ENCODE data around the gene TNFRSF12A. TPM values are rescaled to one million over a fixed set of nuclear protein-coding genes. Genes with fewer than 3 reads are reported as not detected.

The TNFRSF12A gene
- total and polyA plus RNA-seq, 2 of the 4 experiments (the other 2 are of a cell fraction), result 103 to 304 TPM

DNA sequence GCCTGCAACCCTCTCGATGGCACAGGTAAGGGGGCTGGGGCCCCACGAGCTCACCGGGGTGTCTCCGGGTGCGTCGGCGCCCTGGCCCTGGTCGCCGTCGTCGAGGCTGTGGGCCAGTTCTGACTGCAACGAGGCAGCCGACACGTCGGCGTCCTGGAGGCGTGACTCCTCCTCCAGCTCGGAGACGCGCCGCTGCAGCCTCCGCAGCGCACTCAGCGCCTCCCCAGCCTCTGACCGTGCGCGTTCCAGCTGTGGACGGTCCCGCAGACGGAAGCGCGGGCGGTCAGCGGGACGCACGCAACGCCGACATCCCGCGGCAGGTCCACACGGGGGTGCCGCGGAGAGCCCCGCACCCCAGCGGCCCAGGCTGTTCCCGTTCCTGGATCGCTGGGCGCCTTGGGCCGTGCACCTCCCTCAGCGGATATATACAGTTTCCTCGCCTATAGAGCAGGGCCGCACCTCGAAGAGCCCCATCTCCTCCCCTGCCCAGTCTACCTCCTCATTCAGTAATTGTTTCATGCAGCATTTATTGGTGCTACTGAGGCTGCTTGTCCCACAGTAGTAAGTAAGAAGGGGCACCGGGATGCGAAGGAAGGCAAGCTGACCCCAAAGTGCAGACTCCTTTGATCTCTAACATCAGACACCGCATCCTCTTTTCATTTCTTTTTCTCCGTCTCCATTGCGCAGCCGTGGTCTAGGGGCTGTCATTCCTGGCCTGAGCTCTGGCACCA is 9.5 kb downstream of the TNFRSF12A start:
- H3K9me1 ChIP-seq (ENCODE audit: insufficient read depth, low read length), result no peaks in the 10 kb centered on the region
- no peak overlapping the region for H3K18ac ChIP-seq (ENCODE audit: low read depth, low read length)
- CTCF ChIA-PET, result interaction anchor here (0.7 to 1.5 kb wide), 3 partner anchors 16 to 99 kb away, joined by 3 to 4 read pairs (median 3); no protein-coding TSS in a partner anchor
- no peak overlapping the region for H3K9ac ChIP-seq (ENCODE audit: low read depth, low read length)
- in situ Hi-C loops (cut with MboI; ENCODE audit: low sequenced_read_pairs) (no loop called here), intact Hi-C loops (cut with micrococcal nuclease) (no loop called here), dilution Hi-C loops (cut with HindIII; ENCODE audit: low sequenced_read_pairs, unreplicated experiment) (no loop called here)
- no TSS peak for BruUV-seq (replicated peaks)
- H2AK9ac ChIP-seq (replicated peaks; ENCODE audit: low read depth, low read length, poor library complexity), result peak overlapping the region; percentile 79
- H3K4me3 ChIP-seq (ENCODE audit: insufficient read depth, low read depth, low read length), result no peak overlapping the region
- peak overlapping the region; percentile 81 for H2AFZ ChIP-seq (replicated peaks; ENCODE audit: low read length, poor library complexity)
- no peak overlapping the region for H3K27ac ChIP-seq (ENCODE audit: insufficient read depth, low read length)
- H4K5ac ChIP-seq (ENCODE audit: low read depth, low read length), result no peak overlapping the region
- H4K8ac ChIP-seq (ENCODE audit: low read depth in 2 of 2, low read length in 2 of 2), result no peak overlapping the region; a peak in 1 of 4 replicates
- H3K4me2 ChIP-seq (ENCODE audit: low read depth, low read length), result no peak overlapping the region
- no peak overlapping the region for H3K56ac ChIP-seq (ENCODE audit: extremely low read depth, insufficient read depth, low read length)
- no peak for TF ChIP-seq MAZ (IDR thresholded peaks at IDR 0.05; ENCODE audit: borderline replicate concordance, low read depth, low read length)
- TF ChIP-seq RFX5 (IDR thresholded peaks at IDR 0.05; ENCODE audit: low read depth, low read length), result no peak
- TF ChIP-seq MAFK (IDR thresholded peaks at IDR 0.05; ENCODE audit: low read depth, low read length), result no peak
- TF ChIP-seq, protein P1, sequence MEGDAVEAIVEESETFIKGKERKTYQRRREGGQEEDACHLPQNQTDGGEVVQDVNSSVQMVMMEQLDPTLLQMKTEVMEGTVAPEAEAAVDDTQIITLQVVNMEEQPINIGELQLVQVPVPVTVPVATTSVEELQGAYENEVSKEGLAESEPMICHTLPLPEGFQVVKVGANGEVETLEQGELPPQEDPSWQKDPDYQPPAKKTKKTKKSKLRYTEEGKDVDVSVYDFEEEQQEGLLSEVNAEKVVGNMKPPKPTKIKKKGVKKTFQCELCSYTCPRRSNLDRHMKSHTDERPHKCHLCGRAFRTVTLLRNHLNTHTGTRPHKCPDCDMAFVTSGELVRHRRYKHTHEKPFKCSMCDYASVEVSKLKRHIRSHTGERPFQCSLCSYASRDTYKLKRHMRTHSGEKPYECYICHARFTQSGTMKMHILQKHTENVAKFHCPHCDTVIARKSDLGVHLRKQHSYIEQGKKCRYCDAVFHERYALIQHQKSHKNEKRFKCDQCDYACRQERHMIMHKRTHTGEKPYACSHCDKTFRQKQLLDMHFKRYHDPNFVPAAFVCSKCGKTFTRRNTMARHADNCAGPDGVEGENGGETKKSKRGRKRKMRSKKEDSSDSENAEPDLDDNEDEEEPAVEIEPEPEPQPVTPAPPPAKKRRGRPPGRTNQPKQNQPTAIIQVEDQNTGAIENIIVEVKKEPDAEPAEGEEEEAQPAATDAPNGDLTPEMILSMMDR (conservative IDR thresholded peaks at IDR 0.05; ENCODE audit: low read depth, low read length), result no peak
- TF ChIP-seq, protein P2, sequence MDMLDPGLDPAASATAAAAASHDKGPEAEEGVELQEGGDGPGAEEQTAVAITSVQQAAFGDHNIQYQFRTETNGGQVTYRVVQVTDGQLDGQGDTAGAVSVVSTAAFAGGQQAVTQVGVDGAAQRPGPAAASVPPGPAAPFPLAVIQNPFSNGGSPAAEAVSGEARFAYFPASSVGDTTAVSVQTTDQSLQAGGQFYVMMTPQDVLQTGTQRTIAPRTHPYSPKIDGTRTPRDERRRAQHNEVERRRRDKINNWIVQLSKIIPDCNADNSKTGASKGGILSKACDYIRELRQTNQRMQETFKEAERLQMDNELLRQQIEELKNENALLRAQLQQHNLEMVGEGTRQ (IDR thresholded peaks at IDR 0.05; ENCODE audit: low read depth, low read length), result no peak
- no peak; the same call in 1 of the 2 replicates for TF ChIP-seq POLR2A (IDR thresholded peaks at IDR 0.05; ENCODE audit: low read depth, low read length)
- no peak for TF ChIP-seq NFE2L2 (IDR thresholded peaks at IDR 0.05; ENCODE audit: low read depth, low read length)
- TF ChIP-seq RAD21 (IDR thresholded peaks at IDR 0.05; ENCODE audit: low read length), result no peak
- no peak for TF ChIP-seq FOS (IDR thresholded peaks at IDR 0.05; ENCODE audit: low read depth, low read length)
- H2AK5ac ChIP-seq (ENCODE audit: low read depth, low read length), result no peak overlapping the region
- POLR2A ChIA-PET (ENCODE audit: unreplicated experiment), result no interaction called here
- no peak overlapping the region; the same call in 2 of the 3 replicates for H2BK15ac ChIP-seq (ENCODE audit: low read depth, low read length)
- DNase-seq (peak; percentile 31), ATAC-seq (ENCODE audit: low read depth) (peak; percentile 33)
- peaks cover 34% of the 10 kb centered on the region for H3K27me3 ChIP-seq (ENCODE audit: control insufficient read depth, insufficient read depth, low read length)
- H3K14ac ChIP-seq (replicated peaks; ENCODE audit: low read depth, low read length), result no peak overlapping the region
- H3K9me3 ChIP-seq (ENCODE audit: control insufficient read depth, insufficient read depth, low read length), result no peaks in the 10 kb centered on the region
- no peaks in the 10 kb centered on the region for H3K4me1 ChIP-seq (ENCODE audit: control insufficient read depth, insufficient read depth, low read length)
- 15% methylated on average over 48 of the region's 59 CpGs; no CpG with 5 or more reads in 1 of the 2 experiments for WGBS, 2 experiments (ENCODE audit: extremely low coverage in 2 of 2, insufficient read length in 1 of 2)
- peaks cover 11% of the 10 kb centered on the region; the same call in 1 of the 2 replicates for H3K36me3 ChIP-seq (ENCODE audit: control insufficient read depth, insufficient read depth, low read length)
- H4K91ac ChIP-seq (ENCODE audit: insufficient read depth, low read depth, low read length), result no peak overlapping the region; the same call in 1 of the 2 replicates
- no peak overlapping the region for H3K23ac ChIP-seq (ENCODE audit: low read depth, low read length)
- H2BK120ac ChIP-seq (ENCODE audit: low read depth, low read length), result no peak overlapping the region
- no peaks in the 10 kb centered on the region for H3K79me1 ChIP-seq (ENCODE audit: low read depth in 1 of 2, low read length in 2 of 2)
- H2BK20ac ChIP-seq (ENCODE audit: low read depth, low read length), result no peak overlapping the region
- no peak overlapping the region for H2BK5ac ChIP-seq (ENCODE audit: low read depth, low read length, poor library complexity, severe bottlenecking)
- peak overlapping the region; percentile 57; the same call in 1 of the 2 replicates for H3K4ac ChIP-seq (ENCODE audit: low read depth, low read length)
- peaks cover 7% of the 10 kb centered on the region; the same call in 1 of the 2 replicates for H4K20me1 ChIP-seq (ENCODE audit: insufficient read depth, low read length)

All from IMR-90 (cell line).